Neural progenitor cell (in vitro differentiated cells): Measurements from ENCODE around the gene CD164L2. TPM values are rescaled to one million over a fixed set of nuclear protein-coding genes. Genes with fewer than 3 reads are reported as not detected.
"Not testable (repeated sequence)": the region's sequence is repeated elsewhere in the genome, so short reads cannot be mapped to it uniquely, and the experiment has no call there.

Experiments used
- DNase-seq: peaks from one replicate; pipeline ENCODE4 v3.0.0-alpha.2; 2016; ENCODE audit warnings: low spot score
- H2AFZ ChIP-seq: fragments of 200-600 bp; sonication (generic); replicated peaks from 2 replicates; pipeline ENCODE4 v1.6.1; 2016; ENCODE audit warnings: antibody characterized with exemption
- H3F3A ChIP-seq: fragments of 200-600 bp; sonication (generic); 2 replicates; pipeline ENCODE4 v1.6.1; 2016; ENCODE audit warnings: antibody characterized with exemption, low read depth
- H3K27ac ChIP-seq: fragments of 200-600 bp; sonication (generic); 2 replicates; pipeline ENCODE4 v1.5.1; 2016; ENCODE audit warnings: mild to moderate bottlenecking
- H3K27me3 ChIP-seq: fragments of 200-600 bp; sonication (generic); 2 replicates; pipeline ENCODE4 v1.6.1; 2016; ENCODE audit warnings: mild to moderate bottlenecking, moderate library complexity
- H3K36me3 ChIP-seq: fragments of 200-600 bp; sonication (generic); 2 replicates; pipeline ENCODE4 v1.5.1; 2016
- H3K4me1 ChIP-seq: fragments of 200-600 bp; sonication (generic); 2 replicates; pipeline ENCODE4 v1.6.1; 2016; ENCODE audit warnings: mixed run types
- H3K4me2 ChIP-seq: fragments of 200-600 bp; sonication (generic); 2 replicates; pipeline ENCODE4 v1.6.1; 2016
- H3K4me3 ChIP-seq: fragments of 200-600 bp; sonication (generic); 2 replicates; pipeline ENCODE4 v1.5.1; 2016
- H3K79me2 ChIP-seq: fragments of 200-600 bp; sonication (generic); 2 replicates; pipeline ENCODE4 v1.6.1; 2016; ENCODE audit warnings: low read depth
- H3K9ac ChIP-seq: fragments of 200-600 bp; sonication (generic); 2 replicates; pipeline ENCODE4 v1.6.1; 2016
- H3K9me3 ChIP-seq: fragments of 200-600 bp; sonication (generic); 2 replicates; pipeline ENCODE4 v1.5.1; 2016; ENCODE audit warnings: low read depth
- H4K20me1 ChIP-seq: fragments of 200-600 bp; sonication (generic); 2 replicates; pipeline ENCODE4 v1.6.1; 2016; ENCODE audit warnings: low read depth
- H3K27ac Mint-ChIP-seq: 3 replicates; pipeline ENCODE4 v1.8.0; 2021; ENCODE audit warnings: mixed read lengths
- H3K27me3 Mint-ChIP-seq: 2 replicates; pipeline ENCODE4 v1.8.0; 2022; ENCODE audit warnings: low read depth, mild to moderate bottlenecking, inconsistent platforms, moderate library complexity, mixed read lengths; ENCODE audit not compliant: insufficient read depth
- H3K36me3 Mint-ChIP-seq: 3 replicates; pipeline ENCODE4 v1.8.0; 2021; ENCODE audit warnings: mixed read lengths
- H3K4me1 Mint-ChIP-seq: 3 replicates; pipeline ENCODE4 v1.8.0; 2021; ENCODE audit warnings: mixed read lengths
- H3K4me3 Mint-ChIP-seq: 3 replicates; pipeline ENCODE4 v1.8.0; 2021; ENCODE audit warnings: mild to moderate bottlenecking, moderate library complexity, mixed read lengths
- H3K9me3 Mint-ChIP-seq: 3 replicates; pipeline ENCODE4 v1.8.0; 2020; ENCODE audit warnings: mixed read lengths
- EZH2 ChIP-seq: fragments of 200-600 bp; sonication (generic); IDR thresholded peaks from 2 replicates; pipeline ENCODE4 v1.6.1; 2017; ENCODE audit warnings: antibody characterized with exemption, mild to moderate bottlenecking, moderate library complexity
- EZH2phosphoT487 ChIP-seq: fragments of 200-600 bp; sonication (generic); IDR thresholded peaks from 2 replicates; pipeline ENCODE4 v1.6.1; 2017; ENCODE audit warnings: antibody characterized with exemption
- total RNA-seq: library from RNA; depleted of rRNA; stranded (reverse); fragments of >200 nt; gene quantifications from 2 replicates; pipeline ENCODE4 v1.2.3, GENCODE V29; 2015; ENCODE audit warnings: low replicate concordance
- TF ChIP-seq, protein P1 (sequence below): fragments of 200-600 bp; sonication (generic); IDR thresholded peaks from 2 replicates; pipeline ENCODE4 v1.5.1; 2017; ENCODE audit warnings: antibody characterized with exemption, mild to moderate bottlenecking

The CD164L2 gene
- 1.5 and 1.6 TPM in 2 replicates for total RNA-seq

DNA sequence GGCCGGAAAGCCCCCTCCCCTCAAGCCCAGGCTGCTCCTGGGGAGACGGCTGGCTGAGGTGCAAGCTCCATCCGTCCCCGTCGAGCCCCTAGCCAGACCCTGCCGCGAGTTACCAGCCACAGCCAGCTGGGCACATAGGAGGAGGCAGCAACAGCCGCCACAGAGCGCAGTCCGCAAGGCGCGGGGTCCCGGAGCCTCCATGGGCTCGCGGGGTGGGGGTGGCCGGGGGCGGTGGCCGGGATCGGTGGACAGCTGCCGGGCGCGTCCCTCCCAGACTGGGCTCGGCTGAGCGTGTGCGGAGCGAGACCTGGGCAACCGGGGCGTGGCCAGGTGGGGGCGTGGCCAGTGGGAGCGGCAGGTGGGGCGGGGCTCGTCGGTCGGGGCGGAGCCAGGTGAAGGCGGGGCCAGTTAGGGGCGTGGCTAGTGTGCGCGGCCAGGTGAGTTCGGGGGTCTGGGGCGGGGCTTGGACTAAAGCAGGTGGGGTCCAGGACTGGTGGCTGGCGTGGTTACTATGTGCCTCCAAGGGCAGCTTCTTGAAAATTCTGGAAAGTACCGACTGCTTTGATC, at the start of gene CD164L2:
Gene CD164L2, minus strand, starts transcription at position 295 of the 567 bp plus-strand sequence. Its CDS starts 94 bp downstream, at position 201.
- H3K79me2 ChIP-seq = no peaks in the 10 kb centered on the region
- peak; percentile 88 for DNase-seq
- H3K27ac ChIP-seq = no peak within 1 kb of the TSS
- no peak within 1 kb of the TSS for H3K9ac ChIP-seq
- Mint-ChIP-seq H3K27ac (no peak within 1 kb of the TSS), H3K27me3 (peaks cover 7% of the 10 kb centered on the region), H3K4me3 (no peak within 1 kb of the TSS), H3K9me3 (no peaks in the 10 kb centered on the region), H3K36me3 (no peaks in the 10 kb centered on the region), H3K4me1 (peaks cover 8% of the 10 kb centered on the region)
- peaks cover 27% of the 10 kb centered on the region for H3K27me3 ChIP-seq
- TF ChIP-seq EZH2 (no peak), EZH2phosphoT487 (no peak)
- TF ChIP-seq, protein P1, sequence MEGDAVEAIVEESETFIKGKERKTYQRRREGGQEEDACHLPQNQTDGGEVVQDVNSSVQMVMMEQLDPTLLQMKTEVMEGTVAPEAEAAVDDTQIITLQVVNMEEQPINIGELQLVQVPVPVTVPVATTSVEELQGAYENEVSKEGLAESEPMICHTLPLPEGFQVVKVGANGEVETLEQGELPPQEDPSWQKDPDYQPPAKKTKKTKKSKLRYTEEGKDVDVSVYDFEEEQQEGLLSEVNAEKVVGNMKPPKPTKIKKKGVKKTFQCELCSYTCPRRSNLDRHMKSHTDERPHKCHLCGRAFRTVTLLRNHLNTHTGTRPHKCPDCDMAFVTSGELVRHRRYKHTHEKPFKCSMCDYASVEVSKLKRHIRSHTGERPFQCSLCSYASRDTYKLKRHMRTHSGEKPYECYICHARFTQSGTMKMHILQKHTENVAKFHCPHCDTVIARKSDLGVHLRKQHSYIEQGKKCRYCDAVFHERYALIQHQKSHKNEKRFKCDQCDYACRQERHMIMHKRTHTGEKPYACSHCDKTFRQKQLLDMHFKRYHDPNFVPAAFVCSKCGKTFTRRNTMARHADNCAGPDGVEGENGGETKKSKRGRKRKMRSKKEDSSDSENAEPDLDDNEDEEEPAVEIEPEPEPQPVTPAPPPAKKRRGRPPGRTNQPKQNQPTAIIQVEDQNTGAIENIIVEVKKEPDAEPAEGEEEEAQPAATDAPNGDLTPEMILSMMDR = no peak
- peak within 1 kb of the TSS; percentile 44 for H3K4me3 ChIP-seq
- no peaks in the 10 kb centered on the region for H3K4me1 ChIP-seq
- H3K4me2 ChIP-seq = peak within 1 kb of the TSS; percentile 80
- H3K36me3 ChIP-seq = no peaks in the 10 kb centered on the region
- peak within 1 kb of the TSS; percentile 79 for H2AFZ ChIP-seq
- no peaks in the 10 kb centered on the region for H3F3A ChIP-seq
- H3K9me3 ChIP-seq = no peaks in the 10 kb centered on the region
- no peaks in the 10 kb centered on the region for H4K20me1 ChIP-seq

DNA sequence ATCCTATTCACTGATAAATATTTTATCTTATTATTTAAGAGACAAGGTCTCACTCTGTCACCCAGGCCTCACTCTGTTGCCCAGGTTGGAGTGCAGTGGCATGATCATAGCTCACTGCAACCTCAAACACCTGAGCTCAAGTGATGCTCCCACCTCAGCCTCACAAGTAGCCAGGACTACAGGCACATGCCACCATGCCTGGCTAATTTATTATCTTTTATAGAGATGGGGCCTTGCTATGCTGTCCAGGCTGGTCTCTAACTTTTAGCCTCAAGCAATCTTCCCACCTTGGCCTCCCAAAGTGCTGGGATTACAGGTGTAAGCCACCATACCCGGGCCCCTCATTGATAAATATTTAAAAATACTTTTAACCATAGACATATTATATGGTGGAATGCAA, 49.6 kb upstream of the CD164L2 start:
- H3K27me3 ChIP-seq, H3K36me3 ChIP-seq, H3K27ac ChIP-seq, H3K4me3 ChIP-seq, H3K9me3 Mint-ChIP-seq, DNase-seq, H3K4me3 Mint-ChIP-seq, H3K36me3 Mint-ChIP-seq, H3K4me2 ChIP-seq, H2AFZ ChIP-seq, H3K9ac ChIP-seq, H3K27me3 Mint-ChIP-seq, H3K27ac Mint-ChIP-seq, H3K9me3 ChIP-seq: not testable (repeated sequence)
- Histone ChIP-seq H3K79me2 (peaks cover 74% of the 10 kb centered on the region), H4K20me1 (peaks cover 46% of the 10 kb centered on the region), H3F3A (peaks cover 24% of the 10 kb centered on the region), H3K4me1 (peaks cover 25% of the 10 kb centered on the region)
- H3K4me1 Mint-ChIP-seq = peaks cover 52% of the 10 kb centered on the region

DNA sequence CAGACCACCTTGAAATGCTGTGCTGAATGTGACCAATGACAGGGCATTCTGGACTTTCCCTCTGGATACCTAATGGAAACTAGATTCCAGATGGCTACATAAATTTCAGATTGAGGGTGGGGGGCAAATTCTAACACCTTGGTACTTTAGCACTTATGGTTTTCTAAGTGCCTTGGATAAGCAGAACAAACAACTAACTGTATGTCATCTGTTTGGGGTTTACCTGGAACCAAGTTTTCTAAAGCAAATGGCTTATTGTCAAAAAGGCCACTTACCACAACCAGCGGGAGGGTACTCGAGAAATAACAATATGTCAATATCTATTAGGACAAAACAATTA, 48.4 kb upstream of the CD164L2 start:
- TF ChIP-seq, protein P1 = no peak
- TF ChIP-seq EZH2 = no peak
- no peak for TF ChIP-seq EZH2phosphoT487
- H3K4me2 ChIP-seq = no peak overlapping the region
- Mint-ChIP-seq H3K27ac (no peak overlapping the region), H3K27me3 (peaks cover 3% of the 10 kb centered on the region), H3K4me1 (peaks cover 56% of the 10 kb centered on the region), H3K36me3 (peaks cover 2% of the 10 kb centered on the region), H3K4me3 (no peak overlapping the region), H3K9me3 (no peaks in the 10 kb centered on the region)
- no peaks in the 10 kb centered on the region for H3K36me3 ChIP-seq
- no peaks in the 10 kb centered on the region for H3K9me3 ChIP-seq
- no peak overlapping the region for H2AFZ ChIP-seq
- H3K9ac ChIP-seq = no peak overlapping the region
- no peak overlapping the region for H3K4me3 ChIP-seq
- no peak overlapping the region for H3K27ac ChIP-seq
- H3K27me3 ChIP-seq = no peaks in the 10 kb centered on the region
- peaks cover 25% of the 10 kb centered on the region for H3F3A ChIP-seq
- H3K4me1 ChIP-seq = peaks cover 22% of the 10 kb centered on the region
- H3K79me2 ChIP-seq = peaks cover 64% of the 10 kb centered on the region
- no peak for DNase-seq
- peaks cover 40% of the 10 kb centered on the region for H4K20me1 ChIP-seq

DNA sequence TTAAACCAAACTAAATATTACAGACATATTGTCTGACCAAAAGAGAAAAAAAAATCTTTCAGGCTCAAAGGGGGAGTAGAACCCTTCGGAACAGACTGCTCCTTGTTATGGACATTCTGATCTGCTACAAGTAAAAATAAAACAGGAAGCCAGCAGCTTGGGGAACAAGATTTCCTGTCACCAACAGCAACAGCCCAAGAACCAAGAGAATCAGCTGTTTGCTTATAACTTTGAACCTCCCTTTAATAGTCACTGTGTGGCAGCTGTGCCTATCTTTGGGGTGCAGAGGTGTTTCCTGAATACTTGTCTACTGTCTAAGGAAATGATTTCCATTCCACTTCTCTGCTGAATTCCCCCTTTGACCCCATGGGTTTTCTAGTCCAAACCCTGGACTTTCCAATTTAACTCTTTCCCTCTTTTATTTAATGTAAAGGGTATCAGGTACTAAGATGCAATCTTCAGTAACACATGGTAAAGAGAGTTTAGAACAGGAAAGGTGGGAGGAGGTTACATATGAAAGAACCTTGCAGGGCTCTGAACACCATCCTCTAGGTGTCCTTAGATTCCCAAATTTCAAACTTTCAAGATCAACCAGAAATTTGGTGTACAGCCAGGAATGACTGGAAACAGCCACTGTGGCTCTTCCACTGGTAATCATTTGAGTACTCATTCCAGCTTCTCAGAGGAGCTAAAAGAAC, 47.9 kb upstream of the CD164L2 start:
- no peak overlapping the region for H3K4me3 ChIP-seq
- H3K79me2 ChIP-seq = peaks cover 59% of the 10 kb centered on the region
- H2AFZ ChIP-seq = no peak overlapping the region
- peak overlapping the region; percentile 20 for H3K27ac ChIP-seq
- Mint-ChIP-seq H3K27me3 (peaks cover 3% of the 10 kb centered on the region), H3K9me3 (no peaks in the 10 kb centered on the region), H3K36me3 (peaks cover 4% of the 10 kb centered on the region), H3K4me3 (no peak overlapping the region), H3K4me1 (peaks cover 52% of the 10 kb centered on the region), H3K27ac (no peak overlapping the region)
- no peak overlapping the region for H3K4me2 ChIP-seq
- no peaks in the 10 kb centered on the region for H3K36me3 ChIP-seq
- TF ChIP-seq EZH2 = no peak
- TF ChIP-seq, protein P1 = no peak
- no peak for TF ChIP-seq EZH2phosphoT487
- no peak overlapping the region for H3K9ac ChIP-seq
- H3K9me3 ChIP-seq = no peaks in the 10 kb centered on the region
- DNase-seq = no peak
- H3K4me1 ChIP-seq = peaks cover 17% of the 10 kb centered on the region
- H3F3A ChIP-seq = peaks cover 27% of the 10 kb centered on the region
- H3K27me3 ChIP-seq = no peaks in the 10 kb centered on the region
- H4K20me1 ChIP-seq = peaks cover 35% of the 10 kb centered on the region
